ENCODE data around the gene KIF3A.

Gene KIF3A

DNA sequence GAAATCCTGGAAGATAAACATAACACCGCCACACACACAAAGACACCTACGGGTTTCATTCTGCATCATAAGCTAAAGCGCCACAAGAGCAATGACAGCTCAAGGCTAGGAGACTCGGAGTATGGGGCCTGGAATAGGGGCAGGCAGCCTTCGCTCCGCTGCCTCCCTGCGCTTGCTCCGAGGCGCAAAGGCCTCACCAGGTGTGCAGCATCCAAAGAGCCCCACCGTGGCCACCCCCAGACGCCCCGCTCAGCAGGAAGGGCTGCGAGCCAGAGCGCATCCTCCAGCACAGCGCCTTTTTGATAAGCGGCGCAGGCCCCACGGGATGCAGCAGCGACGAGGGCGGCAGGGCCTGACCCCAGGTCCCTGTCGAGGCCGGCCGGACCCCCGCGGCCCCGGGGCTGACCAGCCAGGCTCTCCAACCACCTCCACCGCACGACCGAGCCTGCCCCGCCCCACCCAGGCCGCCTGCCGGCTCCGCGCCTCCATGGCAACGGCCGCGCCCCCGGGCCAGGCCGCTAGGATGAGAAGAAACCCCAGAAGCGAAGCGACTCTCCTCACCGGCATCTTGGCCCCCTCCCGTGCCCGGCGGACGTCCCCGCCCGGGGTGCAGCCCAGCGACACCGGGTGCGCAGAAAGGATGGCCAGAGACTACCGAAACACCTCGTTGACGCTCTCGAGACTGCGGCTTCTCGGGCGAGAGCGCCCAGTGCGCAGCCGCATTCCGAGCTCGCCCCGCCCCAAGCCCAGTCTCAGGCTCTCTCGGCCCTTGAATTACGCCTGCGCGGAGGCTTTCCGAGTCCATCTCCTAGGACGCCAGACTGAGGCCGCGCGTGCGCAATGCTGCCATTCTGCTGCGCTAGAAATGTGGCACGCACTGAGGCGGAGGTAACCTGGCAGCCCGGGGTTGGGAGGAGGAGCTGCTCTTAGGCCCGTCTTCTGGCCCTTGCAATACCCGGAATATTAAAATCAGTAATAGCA, at the start of gene KIF3A:
Gene KIF3A, minus strand, starts transcription at position 694 of the 981 bp plus-strand sequence. Its CDS starts 127 bp downstream, at position 567.
- H3K9me3 Mint-ChIP-seq: peaks cover 1% of the 10 kb centered on the region
- H3K36me3 Mint-ChIP-seq: peaks cover 2% of the 10 kb centered on the region
- peak within 1 kb of the TSS; percentile 93 for H3K27ac Mint-ChIP-seq
- peaks cover 2% of the 10 kb centered on the region for H3K27me3 Mint-ChIP-seq
- peak; percentile 95 to 97 for DNase-seq (ENCODE audit: low spot score in 2 of 2)
- H3K4me3 Mint-ChIP-seq: peak within 1 kb of the TSS; percentile 95
- ATAC-seq (ENCODE audit: low read depth): peak; percentile 86
- H3K4me1 Mint-ChIP-seq: peaks cover 15% of the 10 kb centered on the region

DNA sequence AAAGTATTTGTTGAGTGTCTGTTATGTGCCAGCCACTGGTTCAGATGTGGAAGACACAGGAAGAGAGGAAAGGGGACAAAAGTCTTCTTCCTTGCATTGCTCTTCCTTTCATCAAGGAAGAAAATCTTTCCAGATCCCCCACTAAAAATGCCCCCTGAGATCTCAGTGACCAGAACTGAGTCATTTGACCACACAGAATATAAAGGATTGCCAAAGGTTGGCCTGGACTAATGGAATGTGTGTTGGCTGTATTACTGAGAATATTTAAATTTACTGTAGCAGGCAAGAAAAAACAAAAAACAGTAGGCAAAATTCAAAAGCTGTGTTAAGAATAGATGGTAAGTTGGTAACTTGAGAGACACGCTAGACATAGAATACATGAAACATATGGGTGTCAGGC, 49.7 kb upstream of the KIF3A start:
- Mint-ChIP-seq H3K4me3 (no peak overlapping the region), H3K27me3 (peaks cover 24% of the 10 kb centered on the region), H3K9me3 (no peaks in the 10 kb centered on the region), H3K36me3 (peaks cover 2% of the 10 kb centered on the region), H3K4me1 (peaks cover 3% of the 10 kb centered on the region), H3K27ac (no peak overlapping the region)
- DNase-seq (ENCODE audit: low spot score in 2 of 2) (no peak), ATAC-seq (ENCODE audit: low read depth) (no peak)

DNA sequence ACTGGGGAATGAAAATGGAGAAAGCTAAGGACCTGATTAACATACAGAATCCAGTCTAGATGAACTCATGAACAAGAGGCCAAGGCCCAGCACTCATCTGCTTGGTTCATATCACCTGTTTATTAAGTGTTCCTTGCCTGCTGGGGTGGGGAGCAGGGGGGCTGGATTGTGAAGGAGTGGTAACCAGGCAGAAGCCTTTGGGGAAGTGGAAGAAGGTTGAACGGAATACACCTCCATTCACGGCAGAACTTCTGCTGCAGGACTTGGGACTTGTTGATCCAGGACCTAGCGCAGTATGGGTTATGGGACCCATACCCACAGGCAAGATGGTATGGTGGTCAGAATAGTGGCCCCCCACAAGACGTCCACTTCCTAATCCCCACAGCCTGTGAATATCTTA, 48.5 kb upstream of the KIF3A start:
- DNase-seq (ENCODE audit: low spot score in 2 of 2): no peak
- no peak overlapping the region for H3K27ac Mint-ChIP-seq
- peaks cover 24% of the 10 kb centered on the region for H3K27me3 Mint-ChIP-seq
- H3K4me1 Mint-ChIP-seq: peaks cover 3% of the 10 kb centered on the region
- no peak for ATAC-seq (ENCODE audit: low read depth)
- no peaks in the 10 kb centered on the region for H3K9me3 Mint-ChIP-seq
- peaks cover 2% of the 10 kb centered on the region for H3K36me3 Mint-ChIP-seq
- H3K4me3 Mint-ChIP-seq: no peak overlapping the region

GRCh38 chr5:132785365-132785764, 48.0 kb upstream of the KIF3A start:
- no peak overlapping the region for H3K4me3 Mint-ChIP-seq
- H3K27me3 Mint-ChIP-seq: peaks cover 22% of the 10 kb centered on the region
- peaks cover under 1% of the 10 kb centered on the region for H3K36me3 Mint-ChIP-seq
- H3K9me3 Mint-ChIP-seq: no peaks in the 10 kb centered on the region
- H3K27ac Mint-ChIP-seq: no peak overlapping the region
- DNase-seq (ENCODE audit: low spot score in 2 of 2) (no peak), ATAC-seq (ENCODE audit: low read depth) (no peak)
- H3K4me1 Mint-ChIP-seq: peaks cover 3% of the 10 kb centered on the region

- DNase-seq (ENCODE audit: low spot score in 2 of 2): no peak
- Mint-ChIP-seq H3K4me1 (peaks cover 11% of the 10 kb centered on the region), H3K4me3 (no peak overlapping the region), H3K9me3 (no peaks in the 10 kb centered on the region), H3K27ac (no peak overlapping the region), H3K27me3 (peaks cover 37% of the 10 kb centered on the region), H3K36me3 (no peaks in the 10 kb centered on the region)
- no peak for ATAC-seq (ENCODE audit: low read depth)
These were observed 44.8 kb upstream of the KIF3A start for GRCh38 chr5:132782101-132782500.

- H3K4me3 Mint-ChIP-seq: no peak overlapping the region
- H3K9me3 Mint-ChIP-seq: no peaks in the 10 kb centered on the region
- no peak overlapping the region for H3K27ac Mint-ChIP-seq
- no peaks in the 10 kb centered on the region for H3K36me3 Mint-ChIP-seq
- DNase-seq (ENCODE audit: low spot score in 2 of 2) (no peak), ATAC-seq (ENCODE audit: low read depth) (no peak)
- peaks cover 11% of the 10 kb centered on the region for H3K4me1 Mint-ChIP-seq
- peaks cover 33% of the 10 kb centered on the region for H3K27me3 Mint-ChIP-seq
These were observed 43.7 kb upstream of the KIF3A start for GRCh38 chr5:132781029-132781428.

GRCh38 chr5:132780577-132780976, 43.2 kb upstream of the KIF3A start:
- Mint-ChIP-seq H3K9me3 (no peaks in the 10 kb centered on the region), H3K27ac (no peak overlapping the region), H3K4me3 (no peak overlapping the region), H3K36me3 (no peaks in the 10 kb centered on the region), H3K4me1 (peaks cover 11% of the 10 kb centered on the region), H3K27me3 (peaks cover 30% of the 10 kb centered on the region)
- DNase-seq (ENCODE audit: low spot score in 2 of 2) (no peak), ATAC-seq (ENCODE audit: low read depth) (no peak)

- Mint-ChIP-seq H3K27me3 (peaks cover 27% of the 10 kb centered on the region), H3K4me1 (peaks cover 8% of the 10 kb centered on the region), H3K4me3 (no peak overlapping the region), H3K27ac (no peak overlapping the region), H3K9me3 (no peaks in the 10 kb centered on the region), H3K36me3 (no peaks in the 10 kb centered on the region)
- ATAC-seq (ENCODE audit: low read depth): no peak
- DNase-seq (ENCODE audit: low spot score in 2 of 2): no peak
These were observed 42.6 kb upstream of the KIF3A start for GRCh38 chr5:132779961-132780360.

GRCh38 chr5:132778856-132779255, 41.5 kb upstream of the KIF3A start:
- H3K27me3 Mint-ChIP-seq: peaks cover 26% of the 10 kb centered on the region
- H3K4me1 Mint-ChIP-seq: peaks cover 8% of the 10 kb centered on the region
- H3K27ac Mint-ChIP-seq: peak overlapping the region; percentile 18
- DNase-seq (ENCODE audit: low spot score in 2 of 2): no peak
- H3K9me3 Mint-ChIP-seq: no peaks in the 10 kb centered on the region
- H3K4me3 Mint-ChIP-seq: no peak overlapping the region
- no peaks in the 10 kb centered on the region for H3K36me3 Mint-ChIP-seq
- no peak for ATAC-seq (ENCODE audit: low read depth)

- peaks cover 8% of the 10 kb centered on the region for H3K4me1 Mint-ChIP-seq
- H3K36me3 Mint-ChIP-seq: no peaks in the 10 kb centered on the region
- DNase-seq (ENCODE audit: low spot score in 2 of 2): peak in 1 of 2 donors; percentile 3
- peaks cover 26% of the 10 kb centered on the region for H3K27me3 Mint-ChIP-seq
- no peak overlapping the region for H3K27ac Mint-ChIP-seq
- H3K9me3 Mint-ChIP-seq: no peaks in the 10 kb centered on the region
- no peak for ATAC-seq (ENCODE audit: low read depth)
- H3K4me3 Mint-ChIP-seq: peak overlapping the region; percentile 84
These were observed 40.8 kb upstream of the KIF3A start for GRCh38 chr5:132778129-132778528.

DNA sequence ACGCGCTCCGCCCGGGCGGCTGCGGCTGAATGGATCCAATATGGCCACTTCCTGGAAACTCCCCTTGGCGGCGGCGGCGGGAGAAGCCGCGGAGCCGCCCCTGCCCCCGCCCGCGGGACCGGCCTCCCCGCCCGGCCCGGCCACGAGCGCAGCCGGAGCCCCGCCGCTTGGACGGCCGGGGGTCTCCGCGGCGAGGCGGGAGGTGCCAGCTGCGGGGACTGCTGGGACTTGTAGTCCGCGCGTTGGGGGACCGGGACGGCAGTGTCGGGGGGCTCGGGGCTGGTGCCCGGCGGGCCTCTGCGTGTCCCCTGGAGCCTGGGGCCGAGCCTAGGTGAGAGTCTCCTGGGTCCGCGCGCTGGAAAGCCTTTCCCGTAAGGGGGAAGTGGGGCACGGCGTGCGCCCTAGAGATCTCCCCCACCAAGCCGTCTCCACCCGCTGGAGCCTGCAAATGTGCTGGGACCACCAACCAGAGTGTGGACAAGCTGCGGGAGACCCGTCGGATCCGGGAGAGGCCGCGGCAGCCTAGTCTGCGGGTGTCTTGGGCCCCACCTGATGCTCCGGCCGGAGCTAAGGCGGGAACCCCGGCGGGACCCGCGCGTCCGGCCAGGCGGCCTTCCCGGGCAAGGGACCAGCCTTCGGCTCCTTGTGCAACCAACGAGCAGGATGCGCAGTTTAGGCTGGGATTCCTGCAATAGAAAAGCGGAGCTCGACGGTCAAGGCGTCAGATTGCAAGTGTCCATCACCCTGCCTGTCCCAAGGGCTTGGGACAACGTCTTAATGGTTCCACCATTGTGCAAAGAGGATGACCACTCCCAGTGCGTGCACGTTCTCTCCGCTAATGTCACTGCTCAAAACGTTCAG, 40.1 kb upstream of the KIF3A start, which contains the start of gene SEPTIN8:
Gene SEPTIN8, minus strand, starts transcription at position 31 of the 861 bp plus-strand sequence. CDS start 102 bp downstream, outside the sequence.
- ATAC-seq (ENCODE audit: low read depth): peak; percentile 85
- DNase-seq (ENCODE audit: low spot score in 2 of 2): peak; percentile 26 to 54
- Mint-ChIP-seq H3K4me3 (peak within 1 kb of the TSS; percentile 84), H3K27me3 (peaks cover 23% of the 10 kb centered on the region), H3K4me1 (peaks cover 8% of the 10 kb centered on the region), H3K9me3 (no peaks in the 10 kb centered on the region), H3K36me3 (no peaks in the 10 kb centered on the region), H3K27ac (no peak within 1 kb of the TSS)

DNA sequence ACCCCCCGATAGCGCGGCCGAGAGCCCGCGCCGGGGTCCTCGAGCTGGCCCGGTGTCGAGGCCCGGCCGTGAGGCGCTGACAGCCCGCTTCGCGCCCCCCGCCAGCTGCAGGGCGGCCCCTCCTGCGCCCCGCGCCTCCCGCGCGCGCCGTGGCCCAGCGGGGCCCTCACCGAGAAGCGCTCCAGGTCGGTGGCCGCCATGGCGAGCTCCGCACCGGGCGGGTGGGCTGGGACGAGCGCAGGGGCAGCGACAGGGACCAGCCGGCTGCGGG, 39.5 kb upstream of the KIF3A start:
- DNase-seq (ENCODE audit: low spot score in 2 of 2) (no peak), ATAC-seq (ENCODE audit: low read depth) (no peak)
- Mint-ChIP-seq H3K9me3 (no peaks in the 10 kb centered on the region), H3K4me3 (no peak overlapping the region), H3K27ac (no peak overlapping the region), H3K4me1 (peaks cover 8% of the 10 kb centered on the region), H3K36me3 (no peaks in the 10 kb centered on the region), H3K27me3 (peaks cover 19% of the 10 kb centered on the region)

DNA sequence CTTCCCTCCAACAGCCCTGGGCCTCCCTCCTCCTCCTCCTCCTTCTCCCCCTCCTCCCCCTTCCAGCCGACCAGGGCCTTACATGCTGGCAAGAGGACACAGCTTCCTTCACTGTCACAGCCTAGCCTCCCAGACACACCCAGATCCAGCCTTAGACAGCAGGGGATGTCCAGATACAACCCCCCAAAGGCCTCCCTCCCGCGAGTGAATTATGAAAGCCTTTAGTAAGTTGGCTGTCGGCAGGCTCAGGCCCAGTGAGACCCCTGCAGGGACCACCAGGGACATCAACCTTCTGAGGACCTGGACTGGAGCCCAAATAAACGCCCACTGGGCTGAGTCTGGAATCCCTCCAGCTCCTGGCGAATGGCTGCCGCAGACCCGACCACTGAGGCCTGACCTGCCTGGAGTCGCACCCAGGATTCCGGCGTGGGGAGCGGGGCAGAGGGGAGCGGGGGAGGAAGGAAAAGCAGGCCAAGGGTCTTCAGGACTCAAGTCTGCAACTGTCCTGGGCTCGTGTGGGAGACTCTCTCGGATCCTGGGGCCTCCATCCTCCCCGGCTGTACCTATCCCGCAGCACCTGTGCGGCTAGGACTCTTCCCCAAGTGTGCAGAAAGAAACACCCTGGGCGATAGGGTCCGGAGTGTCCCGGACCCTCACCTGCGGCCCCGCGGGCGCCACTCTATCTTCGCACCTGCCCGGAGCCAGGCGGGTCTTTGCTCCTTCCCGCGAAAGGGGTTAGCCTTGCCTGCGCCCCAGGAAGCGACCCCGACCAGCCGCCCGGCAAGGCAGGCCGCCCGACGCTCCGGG, 39.0 kb upstream of the KIF3A start:
- peak; percentile 28 for ATAC-seq (ENCODE audit: low read depth)
- no peak overlapping the region for H3K27ac Mint-ChIP-seq
- H3K27me3 Mint-ChIP-seq: peaks cover 17% of the 10 kb centered on the region
- no peaks in the 10 kb centered on the region for H3K9me3 Mint-ChIP-seq
- DNase-seq (ENCODE audit: low spot score in 2 of 2): peak; percentile 5 to 40
- H3K4me1 Mint-ChIP-seq: peaks cover 8% of the 10 kb centered on the region
- no peaks in the 10 kb centered on the region for H3K36me3 Mint-ChIP-seq
- H3K4me3 Mint-ChIP-seq: peak overlapping the region; percentile 59

Measured in memory B cell (primary cell).